AG09309 (cell line): ENCODE measurements around the gene EEF1AKMT2.
A peak's percentile ranks its signal among the peaks of the same experiment; 100 is the strongest.

ENCODE experiments used
- DNase-seq: peaks from one replicate; pipeline ENCODE4 v3.0.0-alpha.2; 2010; ENCODE audit warnings: low read depth
- H3K4me3 ChIP-seq: 2 replicates; pipeline ENCODE4 v1.5.1; 2011; ENCODE audit warnings: mild to moderate bottlenecking, low read depth, low read length, moderate library complexity; ENCODE audit not compliant: control insufficient read depth
- TF ChIP-seq, protein P1 (sequence below): IDR thresholded peaks from 2 replicates; pipeline ENCODE4 v1.5.1; 2011; ENCODE audit warnings: mild to moderate bottlenecking, low read depth, low read length, inconsistent platforms; ENCODE audit not compliant: insufficient read depth, control insufficient read depth; ENCODE audit errors: missing control alignments

EEF1AKMT2 gene

DNA sequence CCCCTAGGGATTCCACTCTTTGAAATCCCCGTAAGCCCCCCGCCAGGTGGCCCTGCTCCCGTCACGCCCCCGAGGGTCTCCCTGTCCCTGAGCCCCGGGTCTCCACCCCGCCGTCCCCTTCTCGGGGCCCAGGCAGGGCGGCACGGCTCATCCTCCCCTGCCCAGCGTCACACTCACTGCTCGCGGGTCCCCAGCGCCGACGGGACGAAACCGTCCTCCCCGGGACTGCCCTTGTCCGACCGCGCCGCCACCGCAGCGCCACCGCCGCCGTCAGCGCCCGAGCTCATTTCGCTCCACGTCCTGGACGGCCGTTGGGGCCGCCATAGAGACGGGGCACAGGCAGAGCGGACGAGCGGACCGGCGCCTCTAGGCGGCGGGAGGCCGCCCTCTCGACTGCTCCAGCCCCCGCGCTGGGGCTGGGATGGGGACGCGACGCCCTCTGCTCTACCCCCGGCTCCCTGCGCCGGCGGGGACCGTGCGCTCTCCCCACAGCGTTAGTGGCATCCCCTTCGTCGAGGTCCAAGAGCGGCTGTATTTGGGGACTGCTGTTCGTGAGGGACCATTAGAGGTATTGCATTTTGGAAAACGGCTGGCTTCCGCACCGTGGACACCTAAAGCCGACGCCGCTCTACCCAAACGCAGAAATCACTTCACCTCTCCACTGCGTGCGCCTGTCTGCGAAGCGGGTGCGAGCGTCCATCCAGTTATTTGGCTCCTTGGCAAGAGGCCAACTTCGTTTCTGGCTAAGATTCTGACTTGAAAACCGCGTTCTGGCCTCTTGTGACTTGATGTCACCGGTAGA, at the start of gene EEF1AKMT2:
Gene EEF1AKMT2 (minus strand): TSS at position 341 of the 802 bp plus-strand sequence. CDS start 54 bp downstream, at position 287.
- peak; percentile 46 for DNase-seq
- TF ChIP-seq, protein P1, sequence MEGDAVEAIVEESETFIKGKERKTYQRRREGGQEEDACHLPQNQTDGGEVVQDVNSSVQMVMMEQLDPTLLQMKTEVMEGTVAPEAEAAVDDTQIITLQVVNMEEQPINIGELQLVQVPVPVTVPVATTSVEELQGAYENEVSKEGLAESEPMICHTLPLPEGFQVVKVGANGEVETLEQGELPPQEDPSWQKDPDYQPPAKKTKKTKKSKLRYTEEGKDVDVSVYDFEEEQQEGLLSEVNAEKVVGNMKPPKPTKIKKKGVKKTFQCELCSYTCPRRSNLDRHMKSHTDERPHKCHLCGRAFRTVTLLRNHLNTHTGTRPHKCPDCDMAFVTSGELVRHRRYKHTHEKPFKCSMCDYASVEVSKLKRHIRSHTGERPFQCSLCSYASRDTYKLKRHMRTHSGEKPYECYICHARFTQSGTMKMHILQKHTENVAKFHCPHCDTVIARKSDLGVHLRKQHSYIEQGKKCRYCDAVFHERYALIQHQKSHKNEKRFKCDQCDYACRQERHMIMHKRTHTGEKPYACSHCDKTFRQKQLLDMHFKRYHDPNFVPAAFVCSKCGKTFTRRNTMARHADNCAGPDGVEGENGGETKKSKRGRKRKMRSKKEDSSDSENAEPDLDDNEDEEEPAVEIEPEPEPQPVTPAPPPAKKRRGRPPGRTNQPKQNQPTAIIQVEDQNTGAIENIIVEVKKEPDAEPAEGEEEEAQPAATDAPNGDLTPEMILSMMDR: no peak
- peak within 1 kb of the TSS; percentile 45 for H3K4me3 ChIP-seq

DNA sequence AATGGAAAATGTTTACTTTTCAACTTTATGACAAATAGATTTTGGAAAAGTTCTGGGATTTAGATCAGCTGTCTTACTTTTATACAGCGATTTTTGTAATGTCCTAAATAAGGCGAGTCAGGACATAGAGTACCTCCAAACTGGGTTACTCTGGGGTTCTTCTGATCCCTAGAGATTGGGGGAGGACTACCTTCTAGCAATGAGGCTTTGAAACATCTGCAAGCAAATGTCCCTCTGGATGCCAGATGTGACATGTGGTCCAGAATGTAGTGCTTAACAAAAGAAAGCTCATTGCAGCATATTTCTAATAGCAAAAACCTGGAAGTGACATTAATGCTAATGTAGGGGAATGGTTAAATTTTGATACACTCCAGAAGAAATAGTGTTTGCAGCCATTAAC, 46.0 kb upstream of the EEF1AKMT2 start:
- no peak for DNase-seq
- TF ChIP-seq, protein P1: no peak
- no peak overlapping the region for H3K4me3 ChIP-seq

DNA sequence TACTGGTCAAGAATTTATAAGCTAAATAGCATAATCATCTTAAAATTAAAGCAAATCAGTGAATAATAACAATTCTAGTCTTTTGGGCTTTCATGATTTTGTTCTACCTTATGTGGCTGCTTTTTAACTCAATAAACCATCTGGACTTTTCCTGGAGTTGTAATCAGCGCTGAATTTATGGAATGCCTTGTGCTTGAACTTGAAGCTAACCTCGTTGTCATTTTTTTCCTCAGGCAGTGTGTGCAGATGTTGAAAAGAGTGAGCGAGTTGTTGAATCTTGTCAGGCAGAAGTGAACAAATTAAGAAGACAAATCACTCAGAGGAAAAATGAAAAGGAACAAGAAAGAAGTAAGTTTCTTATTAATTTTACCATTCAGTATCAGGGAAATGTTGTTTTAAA, 39.4 kb upstream of the EEF1AKMT2 start:
- no peak for DNase-seq
- TF ChIP-seq, protein P1: no peak
- no peak overlapping the region for H3K4me3 ChIP-seq

DNA sequence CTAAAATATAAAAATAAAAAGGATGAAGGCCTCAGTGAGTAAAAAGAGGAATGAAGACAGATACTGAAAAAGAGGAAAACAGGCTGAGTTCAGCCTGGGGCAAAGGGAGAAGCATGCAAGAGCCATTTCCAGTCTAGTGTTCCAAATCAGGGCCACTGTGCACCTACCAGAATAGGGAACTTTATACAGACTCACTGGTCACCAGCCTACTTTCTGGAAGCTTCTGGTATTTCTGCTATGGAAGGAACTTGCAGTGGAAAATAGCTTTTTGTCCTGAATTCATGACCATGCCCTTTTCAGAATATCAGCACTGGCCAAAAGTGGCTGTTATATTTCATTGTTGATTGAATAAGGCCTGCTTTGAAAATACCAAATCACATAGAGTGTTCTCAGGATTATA, 38.8 kb upstream of the EEF1AKMT2 start:
- DNase-seq: no peak

DNA sequence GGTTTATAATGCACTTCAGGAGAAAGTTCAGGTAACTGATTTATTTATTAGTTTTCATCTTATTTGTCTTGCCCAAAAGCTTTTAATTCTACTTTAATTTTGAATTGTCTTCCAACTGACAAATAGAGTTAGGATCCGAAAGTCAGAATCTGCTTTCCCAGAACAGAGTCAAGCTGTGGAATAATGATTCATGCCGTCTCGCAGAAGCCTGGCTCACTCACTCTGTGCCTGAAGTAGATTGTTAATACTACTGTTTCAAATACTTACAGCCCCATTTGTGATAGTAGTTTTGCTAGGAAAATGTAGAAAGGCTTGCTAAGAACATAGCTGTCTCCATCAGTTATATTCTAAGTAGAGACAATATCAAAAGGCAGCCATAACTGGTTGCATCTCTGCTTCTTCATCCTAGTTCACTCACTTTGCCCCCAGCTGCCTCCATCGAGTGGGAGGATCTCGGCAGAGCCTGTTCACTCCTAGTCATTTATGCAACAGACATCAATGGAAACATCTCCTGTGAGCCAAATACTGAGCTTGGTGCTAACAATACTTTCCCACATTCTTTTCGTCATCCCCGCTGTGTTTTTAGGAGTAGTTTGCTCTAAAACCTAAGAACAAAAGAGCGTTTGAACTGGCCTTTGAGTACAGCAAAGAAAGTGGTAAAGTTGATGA, 37.9 kb upstream of the EEF1AKMT2 start:
- TF ChIP-seq, protein P1: no peak
- no peak for DNase-seq
- H3K4me3 ChIP-seq: no peak overlapping the region

More for the DNA sequence above, 38.8 kb upstream of the EEF1AKMT2 start:
- TF ChIP-seq, protein P1: no peak
- H3K4me3 ChIP-seq: no peak overlapping the region

DNA sequence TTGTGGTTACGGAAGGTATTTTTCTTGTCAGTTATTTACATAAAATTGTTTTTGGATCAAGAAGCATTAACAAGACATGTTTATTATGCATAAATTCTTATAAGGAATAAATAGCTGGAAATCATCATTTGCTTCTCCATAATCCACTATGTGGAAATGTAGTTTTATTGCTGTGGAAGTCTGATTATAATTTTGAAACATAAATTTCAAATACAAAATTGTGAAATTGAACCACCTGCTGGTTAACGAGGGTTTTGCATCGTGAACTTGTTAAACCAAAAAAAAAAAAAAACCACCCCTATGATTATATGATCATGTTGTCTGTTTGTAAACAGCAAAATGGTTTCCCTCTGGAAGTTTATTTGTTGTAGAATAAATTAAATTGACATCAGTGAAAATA, 35.8 kb upstream of the EEF1AKMT2 start:
- TF ChIP-seq, protein P1: peak; percentile 38
- peak; percentile 3 for DNase-seq
- H3K4me3 ChIP-seq: no peak overlapping the region
